ENCODE results near the gene GNAQ. TPM values are rescaled to one million over a fixed set of nuclear protein-coding genes. Genes with fewer than 3 reads are reported as not detected.

Gene GNAQ
- total and polyA plus RNA-seq, 2 donors (not counting 1 experiment from before 2014, with no cell fraction given), result 30.4 to 74.3 TPM

DNA sequence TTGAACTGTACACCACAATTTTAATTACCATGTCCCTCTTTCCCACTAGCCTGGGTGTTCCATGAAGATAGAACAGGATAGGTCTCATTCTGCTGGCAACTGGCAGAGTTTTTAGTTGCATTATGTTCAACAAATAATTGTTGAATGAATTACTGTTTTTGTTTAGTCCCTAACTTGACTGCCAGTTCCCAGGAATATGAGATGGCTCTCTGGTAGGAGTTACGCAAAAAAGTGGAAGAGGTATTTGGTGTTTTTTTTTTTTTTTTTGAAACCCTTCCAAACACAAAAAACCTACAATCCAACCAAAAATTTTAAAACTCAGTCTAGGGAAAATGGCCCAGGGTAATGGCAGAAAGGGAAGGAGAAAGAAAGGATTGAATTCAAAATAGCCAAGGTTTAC lies 153.6 kb downstream of the GNAQ start:
- Histone ChIP-seq H3K4me1 (ENCODE audit: control insufficient read depth, extremely low read depth, insufficient read depth, low read length) (no peaks in the 10 kb centered on the region), H3K27ac (ENCODE audit: insufficient read depth, low read length) (no peak overlapping the region), H3K27me3 (ENCODE audit: control insufficient read depth, insufficient read depth, low read length) (no peaks in the 10 kb centered on the region), H3K9ac (ENCODE audit: insufficient read depth, low read length) (no peak overlapping the region), H3K9me3 (ENCODE audit: control insufficient read depth, insufficient read depth, low read depth, low read length) (no peaks in the 10 kb centered on the region), H2AFZ (ENCODE audit: low read length) (no peak overlapping the region), H3K79me2 (ENCODE audit: control insufficient read depth, insufficient read depth, low read length) (no peaks in the 10 kb centered on the region), H4K20me1 (ENCODE audit: control insufficient read depth, extremely low read depth, insufficient read depth, low read length) (no peaks in the 10 kb centered on the region), H3K36me3 (ENCODE audit: control insufficient read depth, insufficient read depth, low read length) (no peaks in the 10 kb centered on the region), H3K4me3 (replicated peaks in 1 of 4; ENCODE audit: control extremely low read depth in 1 of 4, insufficient read depth in 1 of 4, low read depth in 3 of 4, low read length in 4 of 4) (no peak overlapping the region), H3K4me2 (ENCODE audit: extremely low read depth, insufficient read depth, low read length) (no peak overlapping the region)
- DNase-seq (ENCODE audit: low read depth in 2 of 2), result no peak
- TF ChIP-seq CTCF (conservative IDR thresholded peaks at IDR 0.05 in 1 of 2, IDR thresholded peaks at IDR 0.05 in 1 of 2; ENCODE audit: low read depth in 1 of 2, low read length in 2 of 2), result no peak
- TF ChIP-seq EZH2 (IDR thresholded peaks at IDR 0.05; ENCODE audit: low read length, missing control alignments), result no peak

DNA sequence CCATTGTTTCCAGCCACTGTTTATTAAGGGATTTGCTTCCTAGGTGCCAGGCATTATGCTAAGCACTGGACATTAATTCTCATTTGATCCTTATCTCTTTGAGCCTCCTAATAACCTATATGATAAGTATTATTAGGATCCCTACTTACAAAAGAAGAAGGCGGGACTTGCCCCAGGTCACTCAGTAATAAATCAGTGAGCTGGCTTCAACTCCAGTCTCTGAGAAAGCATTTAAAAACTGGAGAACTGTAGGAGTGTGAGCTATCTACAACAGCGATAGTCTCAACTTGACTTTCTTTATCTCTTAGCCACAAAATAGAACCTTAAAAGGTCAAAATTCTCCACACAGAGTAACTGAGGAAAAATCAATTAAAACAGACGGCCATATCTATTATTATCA lies 155.0 kb downstream of the GNAQ start:
- Histone ChIP-seq H3K79me2 (ENCODE audit: control insufficient read depth, insufficient read depth, low read length) (no peaks in the 10 kb centered on the region), H3K4me2 (ENCODE audit: extremely low read depth, insufficient read depth, low read length) (no peak overlapping the region), H3K9ac (ENCODE audit: insufficient read depth, low read length) (no peak overlapping the region), H4K20me1 (ENCODE audit: control insufficient read depth, extremely low read depth, insufficient read depth, low read length) (no peaks in the 10 kb centered on the region), H3K27ac (ENCODE audit: insufficient read depth, low read length) (no peak overlapping the region), H3K27me3 (ENCODE audit: control insufficient read depth, insufficient read depth, low read length) (no peaks in the 10 kb centered on the region), H2AFZ (ENCODE audit: low read length) (no peak overlapping the region), H3K4me3 (replicated peaks in 1 of 4; ENCODE audit: control extremely low read depth in 1 of 4, insufficient read depth in 1 of 4, low read depth in 3 of 4, low read length in 4 of 4) (no peak overlapping the region), H3K4me1 (ENCODE audit: control insufficient read depth, extremely low read depth, insufficient read depth, low read length) (no peaks in the 10 kb centered on the region), H3K36me3 (ENCODE audit: control insufficient read depth, insufficient read depth, low read length) (no peaks in the 10 kb centered on the region), H3K9me3 (ENCODE audit: control insufficient read depth, insufficient read depth, low read depth, low read length) (no peaks in the 10 kb centered on the region)
- TF ChIP-seq CTCF (conservative IDR thresholded peaks at IDR 0.05 in 1 of 2, IDR thresholded peaks at IDR 0.05 in 1 of 2; ENCODE audit: low read depth in 1 of 2, low read length in 2 of 2) (no peak), EZH2 (IDR thresholded peaks at IDR 0.05; ENCODE audit: low read length, missing control alignments) (no peak)
- DNase-seq (ENCODE audit: low read depth in 2 of 2), result no peak

GRCh38 chr9:77876091-77876490 lies 155.5 kb downstream of the GNAQ start:
- no peak overlapping the region for H3K9ac ChIP-seq (ENCODE audit: insufficient read depth, low read length)
- H3K36me3 ChIP-seq (ENCODE audit: control insufficient read depth, insufficient read depth, low read length), result no peaks in the 10 kb centered on the region
- H3K27ac ChIP-seq (ENCODE audit: insufficient read depth, low read length), result no peak overlapping the region
- H3K79me2 ChIP-seq (ENCODE audit: control insufficient read depth, insufficient read depth, low read length), result no peaks in the 10 kb centered on the region
- peak in 1 of 2 donors; percentile 56 for DNase-seq (ENCODE audit: low read depth in 2 of 2)
- H3K27me3 ChIP-seq (ENCODE audit: control insufficient read depth, insufficient read depth, low read length), result no peaks in the 10 kb centered on the region
- H3K9me3 ChIP-seq (ENCODE audit: control insufficient read depth, insufficient read depth, low read depth, low read length), result no peaks in the 10 kb centered on the region
- no peak overlapping the region for H2AFZ ChIP-seq (ENCODE audit: low read length)
- no peak overlapping the region for H3K4me2 ChIP-seq (ENCODE audit: extremely low read depth, insufficient read depth, low read length)
- H3K4me3 ChIP-seq (replicated peaks in 1 of 4; ENCODE audit: control extremely low read depth in 1 of 4, insufficient read depth in 1 of 4, low read depth in 3 of 4, low read length in 4 of 4), result no peak overlapping the region
- no peaks in the 10 kb centered on the region for H3K4me1 ChIP-seq (ENCODE audit: control insufficient read depth, extremely low read depth, insufficient read depth, low read length)
- TF ChIP-seq CTCF (conservative IDR thresholded peaks at IDR 0.05 in 1 of 2, IDR thresholded peaks at IDR 0.05 in 1 of 2; ENCODE audit: low read depth in 1 of 2, low read length in 2 of 2) (no peak), EZH2 (IDR thresholded peaks at IDR 0.05; ENCODE audit: low read length, missing control alignments) (no peak)
- H4K20me1 ChIP-seq (ENCODE audit: control insufficient read depth, extremely low read depth, insufficient read depth, low read length), result no peaks in the 10 kb centered on the region

Data from fibroblast of lung (primary cell).